Neutrophil (primary cell): ENCODE results near the gene ATXN7.

Source experiments
- H3K27ac ChIP-seq: fragments of 200-600 bp; sonication (generic); 2 replicates; pipeline ENCODE4 v1.5.1; 2016; ENCODE audit warnings: mild to moderate bottlenecking, moderate library complexity
- H3K27me3 ChIP-seq: fragments of 200-600 bp; sonication (generic); 2 replicates; pipeline ENCODE4 v1.6.0; 2016; ENCODE audit warnings: mild to moderate bottlenecking
- H3K36me3 ChIP-seq: fragments of 200-600 bp; sonication (generic); 2 replicates; pipeline ENCODE4 v1.5.1; 2017
- H3K4me1 ChIP-seq, 2 experiments: fragments of 200-600 bp in 1 of 2; sonication (generic) in 1 of 2; 1 replicate in 1 of 2; 2 replicates in 1 of 2; pipeline versions ENCODE4 v1.5.1 to v1.6.1; 2013 to 2016; ENCODE audit warnings: low read depth in 1 of 2, low read length in 1 of 2, mild to moderate bottlenecking in 1 of 2, moderate library complexity in 1 of 2; ENCODE audit not compliant: control insufficient read depth in 1 of 2, insufficient read depth in 1 of 2
- H3K4me3 ChIP-seq, 2 experiments: fragments of 200-600 bp in 1 of 2; sonication (generic) in 1 of 2; 1 replicate in 1 of 2; 2 replicates in 1 of 2; pipeline ENCODE4 v1.5.1; 2013 to 2016; ENCODE audit warnings: low read depth in 1 of 2, low read length in 1 of 2, mild to moderate bottlenecking in 1 of 2, moderate library complexity in 1 of 2
- H3K9me3 ChIP-seq: fragments of 200-600 bp; sonication (generic); 2 replicates; pipeline ENCODE4 v1.5.1; 2016
- CTCF ChIP-seq: fragments of 200-600 bp; sonication (generic); IDR thresholded peaks from 2 replicates; pipeline ENCODE4 v1.5.1; 2016; ENCODE audit warnings: antibody characterized with exemption

The ATXN7 gene

GRCh38 chr3:63932509-63933212 is 69.0 kb downstream of the ATXN7 start:
- Histone ChIP-seq H3K4me3 (peak overlapping the region in 1 of 2 experiments; percentile 54), H3K9me3 (no peaks in the 10 kb centered on the region), H3K4me1 (peaks cover 65 to 67% of the 10 kb centered on the region in 2 experiments), H3K36me3 (peaks cover 5% of the 10 kb centered on the region), H3K27me3 (no peaks in the 10 kb centered on the region), H3K27ac (peak overlapping the region; percentile 91)
- no peak for TF ChIP-seq CTCF

GRCh38 chr3:63933459-63933858 is 69.8 kb downstream of the ATXN7 start:
- peak overlapping the region; percentile 46 to 54 for H3K4me3 ChIP-seq
- H3K9me3 ChIP-seq: no peaks in the 10 kb centered on the region
- H3K27me3 ChIP-seq: no peaks in the 10 kb centered on the region
- H3K4me1 ChIP-seq: peaks cover 73 to 75% of the 10 kb centered on the region in 2 experiments
- peaks cover 5% of the 10 kb centered on the region for H3K36me3 ChIP-seq
- TF ChIP-seq CTCF: no peak
- H3K27ac ChIP-seq: peak overlapping the region; percentile 91

DNA sequence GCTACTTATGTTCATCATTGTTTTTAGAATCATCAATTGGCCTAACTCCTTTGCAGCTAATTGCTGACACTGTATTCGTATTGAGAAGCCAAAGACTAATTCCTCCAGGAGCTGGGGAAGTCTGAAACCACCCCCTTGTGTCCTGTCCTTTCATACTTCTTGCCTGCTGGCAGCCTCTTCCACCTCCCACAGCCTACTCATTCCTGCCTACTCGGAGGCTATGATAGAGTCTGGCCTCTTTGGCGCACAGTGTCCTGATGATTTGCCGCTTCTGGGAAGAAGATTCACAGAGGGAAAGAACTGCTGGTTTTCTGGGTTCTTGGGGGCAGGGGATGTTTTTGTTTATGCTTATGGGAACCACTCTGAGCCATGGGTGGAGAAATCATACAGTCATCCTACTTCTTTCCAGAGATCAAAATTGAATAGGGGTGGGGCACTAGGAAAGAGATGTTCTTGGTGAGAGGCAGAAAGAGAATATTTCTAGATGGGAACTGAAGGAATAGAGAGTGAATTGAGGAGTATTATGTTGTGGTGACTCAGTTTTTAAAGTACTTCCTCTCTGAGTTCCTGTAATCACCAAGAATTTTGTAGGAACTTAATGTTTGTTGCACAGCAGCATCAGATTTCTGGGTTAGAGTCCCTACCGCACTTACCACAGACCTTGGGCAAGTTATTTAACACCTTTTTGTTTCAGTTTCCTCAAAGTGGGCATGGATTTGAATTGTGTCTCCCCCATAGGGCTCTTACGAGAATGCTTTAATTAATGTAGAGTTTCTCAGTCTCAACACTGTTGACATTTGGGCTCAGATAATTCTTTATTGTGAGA is 70.6 kb downstream of the ATXN7 start:
- TF ChIP-seq CTCF: no peak
- Histone ChIP-seq H3K4me1 (peaks cover 81 to 83% of the 10 kb centered on the region in 2 experiments), H3K9me3 (no peaks in the 10 kb centered on the region), H3K4me3 (peak overlapping the region; percentile 46 to 54), H3K27me3 (no peaks in the 10 kb centered on the region), H3K27ac (peak overlapping the region; percentile 91), H3K36me3 (no peaks in the 10 kb centered on the region)

DNA sequence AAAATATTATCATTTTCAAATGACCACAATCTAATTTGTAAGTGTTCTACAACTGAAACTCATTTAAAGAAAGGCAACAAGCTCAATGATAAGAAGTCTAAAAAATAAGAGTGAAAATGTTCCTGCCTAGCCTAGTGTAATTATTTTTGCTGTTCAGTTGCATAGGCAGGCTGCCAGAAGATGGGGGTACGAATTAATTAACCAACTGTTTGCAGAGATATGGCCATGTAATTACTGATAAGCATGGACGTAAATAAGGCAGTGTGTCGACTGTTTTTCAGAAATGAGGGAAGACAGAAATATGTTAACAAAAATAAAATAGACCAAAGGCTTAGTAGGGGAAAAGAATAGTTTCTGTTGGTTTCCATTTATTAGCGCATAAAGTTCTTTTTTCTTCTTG is 73.3 kb downstream of the ATXN7 start:
- Histone ChIP-seq H3K4me1 (peaks cover 89 to 90% of the 10 kb centered on the region in 2 experiments), H3K27me3 (no peaks in the 10 kb centered on the region), H3K27ac (peak overlapping the region; percentile 91), H3K4me3 (peak overlapping the region in 1 of 2 experiments; percentile 45), H3K36me3 (peaks cover 7% of the 10 kb centered on the region), H3K9me3 (no peaks in the 10 kb centered on the region)
- TF ChIP-seq CTCF: no peak

GRCh38 chr3:63937661-63938651 is 74.3 kb downstream of the ATXN7 start:
- H3K9me3 ChIP-seq: no peaks in the 10 kb centered on the region
- H3K27ac ChIP-seq: peak overlapping the region; percentile 91
- peaks cover 80 to 82% of the 10 kb centered on the region in 2 experiments for H3K4me1 ChIP-seq
- no peaks in the 10 kb centered on the region for H3K27me3 ChIP-seq
- H3K36me3 ChIP-seq: peaks cover 7% of the 10 kb centered on the region
- peak overlapping the region; percentile 8 to 45 for H3K4me3 ChIP-seq
- TF ChIP-seq CTCF: peak; percentile 23
